Smooth muscle cell (in vitro differentiated cells): ENCODE measurements around the gene ATP5MC2. TPM values are rescaled to one million over a fixed set of nuclear protein-coding genes. Genes with fewer than 3 reads are reported as not detected.

Experiments used
- DNase-seq: peaks from one replicate; lab custom pipeline; 2025; ENCODE audit not compliant: unreplicated experiment; lab: John Stamatoyannopoulos, UW
- H2AFZ ChIP-seq: fragments of 200-600 bp; sonication (generic); 2 replicates; pipeline ENCODE4 v1.6.0; 2016; ENCODE audit warnings: antibody characterized with exemption, low read depth, mild to moderate bottlenecking
- H3F3A ChIP-seq: fragments of 200-600 bp; sonication (generic); 2 replicates; pipeline ENCODE4 v1.6.0; 2017; ENCODE audit warnings: antibody characterized with exemption, low read depth
- H3K27ac ChIP-seq: fragments of 200-600 bp; sonication (generic); 2 replicates; pipeline ENCODE4 v1.5.1; 2016; ENCODE audit warnings: low read depth, mild to moderate bottlenecking
- H3K27me3 ChIP-seq: fragments of 200-600 bp; sonication (generic); 2 replicates; pipeline ENCODE4 v1.6.1; 2016; ENCODE audit warnings: low read depth, mild to moderate bottlenecking
- H3K36me3 ChIP-seq: fragments of 200-600 bp; sonication (generic); 2 replicates; pipeline ENCODE4 v1.5.1; 2016; ENCODE audit warnings: low read depth
- H3K4me1 ChIP-seq: fragments of 200-600 bp; sonication (generic); 2 replicates; pipeline ENCODE4 v1.5.1; 2016; ENCODE audit warnings: low read depth
- H3K4me2 ChIP-seq: fragments of 200-600 bp; sonication (generic); 2 replicates; pipeline ENCODE4 v1.6.0; 2016; ENCODE audit warnings: mild to moderate bottlenecking
- H3K4me3 ChIP-seq: fragments of 200-600 bp; sonication (generic); 2 replicates; pipeline ENCODE4 v1.5.1; 2016; ENCODE audit warnings: mild to moderate bottlenecking
- H3K79me2 ChIP-seq: fragments of 200-600 bp; sonication (generic); 2 replicates; pipeline ENCODE4 v1.6.0; 2016; ENCODE audit warnings: low read depth, mild to moderate bottlenecking
- H3K9ac ChIP-seq: fragments of 200-600 bp; sonication (generic); 2 replicates; pipeline ENCODE4 v1.6.0; 2016; ENCODE audit warnings: low read depth
- H3K9me3 ChIP-seq: fragments of 200-600 bp; sonication (generic); replicated peaks from 2 replicates; pipeline ENCODE4 v1.5.1; 2016; ENCODE audit warnings: low read depth
- H4K20me1 ChIP-seq: fragments of 200-600 bp; sonication (generic); 2 replicates; pipeline ENCODE4 v1.6.0; 2016; ENCODE audit warnings: low read depth
- CTCF ChIP-seq: fragments of 200-600 bp; sonication (generic); IDR thresholded peaks from 2 replicates; pipeline ENCODE4 v1.5.1; 2017; ENCODE audit warnings: borderline replicate concordance, mild to moderate bottlenecking, antibody characterized with exemption; ENCODE audit not compliant: insufficient read depth, poor library complexity, severe bottlenecking
- WGBS: methylation state at CpG from one replicate; pipeline ENCODE4 v1.1.7; 2016; ENCODE audit warnings: low lambda C conversion rate; 5-methylcytosine and 5-hydroxymethylcytosine counted together
- polyA plus RNA-seq: library from polyadenylated mRNA; unstranded; fragments of >200 nt; fragmentation: Nextera tagmentation; extraction: Ambion mirVana; gene quantifications from 2 replicates; pipeline ENCODE4 v1.2.1, GENCODE V29; 2016
- total RNA-seq: library from RNA; depleted of rRNA; stranded (reverse); fragments of >200 nt; gene quantifications from 2 replicates; pipeline ENCODE4 v1.2.3, GENCODE V29; 2014

ATP5MC2 gene
- total and polyA plus RNA-seq, 2 experiments from 2014 or later, result 261 to 320 TPM

GRCh38 chr12:53696285-53696654, 20.4 kb upstream of the ATP5MC2 start:
- Histone ChIP-seq H3K4me1 (peaks cover 19% of the 10 kb centered on the region), H3K79me2 (no peaks in the 10 kb centered on the region), H3F3A (no peaks in the 10 kb centered on the region), H3K27ac (no peak overlapping the region), H3K27me3 (peaks cover 97% of the 10 kb centered on the region), H3K4me2 (peak overlapping the region; percentile 84), H4K20me1 (no peaks in the 10 kb centered on the region), H3K4me3 (peak overlapping the region; percentile 42), H2AFZ (peak overlapping the region; percentile 32), H3K9me3 (no peaks in the 10 kb centered on the region), H3K9ac (no peak overlapping the region), H3K36me3 (no peaks in the 10 kb centered on the region)
- TF ChIP-seq CTCF, result no peak
- WGBS, result 8% methylated on average over 11 of the region's 11 CpGs
- no peak for DNase-seq

GRCh38 chr12:53695152-53696145, 19.6 kb upstream of the ATP5MC2 start:
- WGBS, result 11% methylated on average over 47 of the region's 57 CpGs

GRCh38 chr12:53694756-53695151, 18.9 kb upstream of the ATP5MC2 start:
- no peaks in the 10 kb centered on the region for H3K9me3 ChIP-seq
- TF ChIP-seq CTCF, result no peak
- H3K36me3 ChIP-seq, result no peaks in the 10 kb centered on the region
- 39% methylated on average over 16 of the region's 16 CpGs for WGBS
- no peak overlapping the region for H3K27ac ChIP-seq
- H3K4me1 ChIP-seq, result peaks cover 19% of the 10 kb centered on the region
- H2AFZ ChIP-seq, result peak overlapping the region; percentile 58
- peak overlapping the region; percentile 42 for H3K4me3 ChIP-seq
- peak overlapping the region; percentile 84 for H3K4me2 ChIP-seq
- no peaks in the 10 kb centered on the region for H3F3A ChIP-seq
- no peak overlapping the region for H3K9ac ChIP-seq
- H3K79me2 ChIP-seq, result no peaks in the 10 kb centered on the region
- no peak for DNase-seq
- H4K20me1 ChIP-seq, result no peaks in the 10 kb centered on the region
- H3K27me3 ChIP-seq, result peaks cover 82% of the 10 kb centered on the region

More at GRCh38 chr12:53695152-53696145, 19.6 kb upstream of the ATP5MC2 start:
- no peaks in the 10 kb centered on the region for H3K79me2 ChIP-seq
- H3K27ac ChIP-seq, result no peak overlapping the region
- H3K4me2 ChIP-seq, result peak overlapping the region; percentile 84
- H3F3A ChIP-seq, result no peaks in the 10 kb centered on the region
- peaks cover 89% of the 10 kb centered on the region for H3K27me3 ChIP-seq
- no peaks in the 10 kb centered on the region for H3K9me3 ChIP-seq
- peak overlapping the region; percentile 42 for H3K4me3 ChIP-seq
- H3K4me1 ChIP-seq, result peaks cover 19% of the 10 kb centered on the region
- no peaks in the 10 kb centered on the region for H3K36me3 ChIP-seq
- peak; percentile 49 for TF ChIP-seq CTCF
- H3K9ac ChIP-seq, result no peak overlapping the region
- peak overlapping the region; percentile 58 for H2AFZ ChIP-seq
- no peaks in the 10 kb centered on the region for H4K20me1 ChIP-seq
- peak; percentile 21 for DNase-seq

GRCh38 chr12:53688134-53688533, 12.3 kb upstream of the ATP5MC2 start:
- Histone ChIP-seq H3K4me1 (no peaks in the 10 kb centered on the region), H3K27me3 (peaks cover 20% of the 10 kb centered on the region), H4K20me1 (no peaks in the 10 kb centered on the region), H2AFZ (no peak overlapping the region), H3K9ac (no peak overlapping the region), H3K36me3 (no peaks in the 10 kb centered on the region), H3K4me3 (no peak overlapping the region), H3K27ac (no peak overlapping the region), H3K4me2 (no peak overlapping the region), H3K9me3 (no peaks in the 10 kb centered on the region), H3F3A (no peaks in the 10 kb centered on the region), H3K79me2 (no peaks in the 10 kb centered on the region)
- DNase-seq, result no peak
- 42% methylated on average over 4 of the region's 4 CpGs for WGBS
- TF ChIP-seq CTCF, result no peak
